Activated gamma-delta T cell treated with anti-CD3 and anti-CD28 coated beads, Interleukin-2, amount 50 U/mL, for 16 hours (primary cell): ENCODE data around the gene FAM24B.
"Not testable (repeated sequence)": the region's sequence is repeated elsewhere in the genome, so short reads cannot be mapped to it uniquely, and the experiment has no call there.

Experiments
- DNase-seq: peaks from one replicate; pipeline ENCODE4 v3.0.0-alpha.2; 2020; ENCODE audit warnings: low read depth

FAM24B gene

GRCh38 chr10:122858042-122858441 lies 21.3 kb downstream of the FAM24B start:
- DNase-seq, result not testable (repeated sequence)

GRCh38 chr10:122856902-122857301 lies 22.5 kb downstream of the FAM24B start:
- DNase-seq, result no peak

- DNase-seq, result no peak
These were observed 23.6 kb downstream of the FAM24B start for GRCh38 chr10:122855745-122856144.

GRCh38 chr10:122854648-122855047 lies 24.7 kb downstream of the FAM24B start:
- DNase-seq, result no peak

- DNase-seq, result no peak
These were observed 25.6 kb downstream of the FAM24B start for GRCh38 chr10:122853665-122854313.

- no peak for DNase-seq
These were observed 27.1 kb downstream of the FAM24B start for GRCh38 chr10:122852261-122852660.

- DNase-seq, result no peak
These were observed 28.4 kb downstream of the FAM24B start for GRCh38 chr10:122850705-122851640.

- no peak for DNase-seq
These were observed 29.3 kb downstream of the FAM24B start for GRCh38 chr10:122849900-122850605.

GRCh38 chr10:122849090-122849489 lies 30.3 kb downstream of the FAM24B start:
- no peak for DNase-seq

GRCh38 chr10:122847782-122848604 lies 31.4 kb downstream of the FAM24B start:
- no peak for DNase-seq

GRCh38 chr10:122845783-122846332 lies 33.5 kb downstream of the FAM24B start, which contains the start of gene CUZD1:
CUZD1 (minus strand) TSS chr10:122845857; CDS start chr10:122845843, 14 bp downstream.
- DNase-seq, result no peak

- DNase-seq, result no peak
These were observed 35.2 kb downstream of the FAM24B start for GRCh38 chr10:122844146-122844545.

GRCh38 chr10:122841569-122841968 lies 37.8 kb downstream of the FAM24B start:
- no peak for DNase-seq

- DNase-seq, result no peak
These were observed 39.9 kb downstream of the FAM24B start for GRCh38 chr10:122839505-122839904.

GRCh38 chr10:122838880-122839279 lies 40.5 kb downstream of the FAM24B start:
- DNase-seq, result no peak

GRCh38 chr10:122835908-122836307 lies 43.5 kb downstream of the FAM24B start:
- DNase-seq, result no peak

- no peak for DNase-seq
These were observed 48.4 kb downstream of the FAM24B start for GRCh38 chr10:122830965-122831353.

- DNase-seq, result no peak
These were observed 49.0 kb downstream of the FAM24B start for GRCh38 chr10:122830273-122830964.

GRCh38 chr10:122829454-122829853 lies 49.9 kb downstream of the FAM24B start:
- DNase-seq, result no peak

GRCh38 chr10:122828716-122829255 lies 50.6 kb downstream of the FAM24B start:
- no peak for DNase-seq
